SKM-1 (cell line): ENCODE results near the gene EGR4.

Experiments
- DNase-seq: peaks from one replicate; lab custom pipeline; 2025; ENCODE audit not compliant: unreplicated experiment; lab: John Stamatoyannopoulos, UW

The EGR4 gene

GRCh38 chr2:73293534-73294171 is at the start of gene EGR4:
Gene EGR4, minus strand, starts transcription at chr2:73293548. Its CDS starts 231 bp downstream, at chr2:73293317.
- no peak for DNase-seq

- no peak for DNase-seq
Observed at GRCh38 chr2:73341039-73341438, 47.7 kb upstream of the EGR4 start.

- DNase-seq = no peak
Observed at GRCh38 chr2:73339201-73339600, 45.9 kb upstream of the EGR4 start.

DNA sequence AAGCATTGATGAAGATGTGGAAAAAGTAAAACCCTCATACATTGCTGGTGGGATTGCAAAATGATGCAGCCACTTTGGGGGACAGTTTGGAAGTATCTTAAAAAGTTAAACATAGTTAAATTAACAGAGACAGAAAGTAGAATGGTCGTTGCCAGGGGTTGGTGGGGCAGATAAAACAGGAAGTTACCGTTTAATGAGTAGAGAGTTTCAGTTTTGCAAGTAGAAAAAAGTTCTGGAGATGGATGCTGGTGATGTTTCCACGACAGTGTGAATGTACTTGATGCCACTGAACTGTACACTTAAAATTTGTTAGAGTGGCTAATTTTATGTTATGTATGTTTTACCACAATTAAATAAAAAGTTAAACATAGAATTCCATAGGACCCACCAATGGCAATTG is 44.5 kb upstream of the EGR4 start:
- DNase-seq = no peak

GRCh38 chr2:73334620-73335019 is 41.3 kb upstream of the EGR4 start:
- DNase-seq = no peak

GRCh38 chr2:73334045-73334444 is 40.7 kb upstream of the EGR4 start:
- DNase-seq = no peak

GRCh38 chr2:73333564-73333963 is 40.2 kb upstream of the EGR4 start:
- DNase-seq = no peak

GRCh38 chr2:73324126-73324725 is 30.9 kb upstream of the EGR4 start:
- no peak for DNase-seq

GRCh38 chr2:73323551-73323950 is 30.2 kb upstream of the EGR4 start:
- no peak for DNase-seq

GRCh38 chr2:73314441-73314840 is 21.1 kb upstream of the EGR4 start:
- DNase-seq = no peak

DNA sequence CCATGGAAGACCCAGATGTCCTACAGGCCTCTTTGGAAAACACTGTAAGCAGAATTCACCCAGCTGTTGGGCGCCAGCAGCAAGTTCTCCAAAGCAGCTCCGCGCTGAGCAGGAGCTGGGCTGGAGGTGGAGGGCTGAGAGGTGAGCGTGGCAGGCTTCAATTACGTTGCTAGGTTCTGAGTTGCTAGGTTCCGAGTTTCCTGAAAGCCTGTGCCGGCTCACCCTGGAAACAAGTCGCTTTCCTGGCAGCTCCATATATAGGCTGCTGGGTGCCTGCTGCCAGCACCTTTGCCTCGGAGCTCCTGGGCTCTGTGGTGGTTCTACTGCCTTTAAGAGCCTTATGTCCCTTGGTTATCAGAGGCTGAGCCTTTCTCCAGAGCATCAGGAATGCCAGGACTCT is 14.4 kb upstream of the EGR4 start:
- no peak for DNase-seq

GRCh38 chr2:73301636-73302035 is 8.3 kb upstream of the EGR4 start:
- no peak for DNase-seq

DNA sequence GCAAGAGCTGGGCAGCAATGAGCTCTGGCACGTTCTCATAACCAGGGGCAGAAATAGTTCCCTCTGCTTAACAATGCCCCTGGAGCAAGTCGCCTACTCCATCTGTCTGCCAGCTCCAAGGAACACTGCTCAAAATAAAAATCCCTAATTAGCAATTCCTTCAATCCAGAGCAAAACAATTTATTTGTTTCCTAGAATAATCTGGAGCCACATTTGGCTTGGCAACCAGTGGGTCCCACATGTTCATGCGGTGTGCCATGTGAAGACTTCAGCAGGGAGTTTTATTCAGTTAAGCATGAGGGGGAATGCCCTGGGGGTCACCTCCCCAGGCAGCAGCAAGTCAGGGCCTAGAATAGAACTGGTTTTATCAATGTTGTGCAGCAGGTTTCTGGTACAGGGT is 7.6 kb upstream of the EGR4 start:
- DNase-seq = no peak

DNA sequence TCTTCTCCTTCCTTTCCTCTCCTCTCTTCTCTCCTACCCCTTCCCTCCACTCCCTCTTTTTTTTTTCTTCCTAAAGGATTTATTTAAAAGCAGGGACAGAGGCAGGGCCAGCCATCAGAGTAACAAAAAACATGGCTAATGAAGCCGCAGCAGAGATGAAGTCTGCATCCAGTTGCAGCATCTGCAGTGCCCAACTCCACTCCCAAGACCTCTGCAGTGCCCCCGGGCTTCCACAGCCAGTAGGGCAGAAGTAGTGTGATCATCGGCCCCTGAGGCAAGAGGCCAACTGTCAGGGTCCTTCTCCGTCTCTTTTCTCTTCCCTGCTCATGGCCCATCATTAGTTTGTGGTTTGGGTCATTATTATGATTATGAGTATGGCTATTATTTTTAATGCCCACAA is 4.2 kb upstream of the EGR4 start:
- DNase-seq = no peak

DNA sequence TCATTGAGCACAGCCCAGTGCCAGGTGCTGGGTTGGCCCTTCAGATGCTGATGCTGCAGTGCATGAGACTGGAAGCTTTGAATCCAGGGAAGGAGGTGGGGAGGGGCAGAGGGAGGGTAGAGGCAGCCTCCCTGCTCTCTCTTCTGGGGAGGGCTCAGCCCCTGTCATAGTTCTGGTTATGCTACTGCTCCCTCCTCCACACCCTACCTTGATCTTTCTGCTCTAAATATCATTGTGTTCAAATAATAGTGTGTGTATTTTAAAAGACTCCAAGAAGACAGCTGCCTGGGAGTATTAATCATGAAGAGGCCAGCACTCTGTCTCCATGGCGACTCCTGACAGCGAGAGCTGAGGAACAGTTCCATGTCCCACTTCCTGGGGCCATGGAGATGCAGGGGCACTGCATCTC is 3.8 kb upstream of the EGR4 start:
- no peak for DNase-seq

DNA sequence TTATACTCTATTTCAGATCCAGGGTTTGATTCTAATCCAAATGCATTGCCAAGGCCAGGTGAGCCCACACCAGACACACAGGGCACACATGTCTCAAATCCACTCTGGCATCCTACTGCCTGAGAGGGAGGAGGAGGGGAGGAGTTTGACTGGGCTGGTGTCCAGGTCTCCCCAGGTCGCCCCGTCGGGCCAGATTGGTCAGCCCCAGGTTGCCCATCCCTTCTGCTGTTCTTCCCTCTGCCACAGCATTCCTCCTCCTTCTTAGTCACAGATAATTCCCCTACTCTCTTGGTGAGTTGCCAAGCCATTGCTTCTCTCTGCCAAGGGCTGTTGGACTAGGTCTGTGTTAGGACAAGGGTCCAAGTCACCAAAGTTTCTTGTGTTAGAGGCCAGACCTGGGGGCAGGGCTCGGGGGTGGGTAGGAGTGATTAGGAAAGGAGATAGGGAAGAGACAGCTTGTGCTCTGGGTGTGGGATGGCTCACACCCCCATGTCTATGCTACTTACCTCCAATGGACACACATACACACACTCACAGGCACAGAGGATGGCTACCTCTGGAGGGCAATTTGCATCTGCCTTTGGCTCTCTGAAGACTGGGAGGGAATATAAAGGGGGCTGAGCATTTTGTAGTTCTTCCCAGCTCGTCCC is 2.5 kb upstream of the EGR4 start:
- no peak for DNase-seq

- no peak for DNase-seq
Observed at GRCh38 chr2:73294239-73294638, 891 bp upstream of the EGR4 start.

- DNase-seq = no peak
Observed at GRCh38 chr2:73292906-73293533, 328 bp downstream of the EGR4 start.

DNA sequence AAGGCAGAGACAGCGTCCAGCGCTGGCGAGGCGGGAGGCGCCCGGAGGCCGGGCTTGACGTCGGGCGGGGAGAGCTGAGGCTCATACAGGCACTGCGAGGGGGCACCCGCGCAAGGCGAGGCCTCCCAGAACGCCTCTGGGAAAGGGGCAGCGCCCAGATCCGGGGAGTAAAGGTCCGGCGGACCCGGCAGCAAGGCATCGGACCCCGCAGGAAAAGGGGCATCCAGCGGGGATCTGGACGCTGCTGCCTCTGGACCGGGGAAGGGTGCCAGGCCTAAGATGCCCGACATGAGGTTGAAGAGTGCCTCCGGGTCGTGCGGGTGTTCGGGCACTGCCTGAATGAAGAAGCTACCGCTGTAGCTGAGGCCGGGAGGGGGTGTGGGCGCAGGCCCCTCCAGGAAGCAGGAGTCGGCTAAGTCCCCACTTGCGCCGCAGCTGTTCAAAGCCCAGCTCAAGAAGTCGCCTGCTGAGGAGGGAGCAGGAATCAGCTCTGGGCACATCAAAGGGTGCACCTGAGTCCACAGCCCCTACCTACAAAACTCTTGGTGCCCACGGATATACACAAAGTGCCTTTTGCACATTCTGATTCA is 937 bp downstream of the EGR4 start:
- no peak for DNase-seq

DNA sequence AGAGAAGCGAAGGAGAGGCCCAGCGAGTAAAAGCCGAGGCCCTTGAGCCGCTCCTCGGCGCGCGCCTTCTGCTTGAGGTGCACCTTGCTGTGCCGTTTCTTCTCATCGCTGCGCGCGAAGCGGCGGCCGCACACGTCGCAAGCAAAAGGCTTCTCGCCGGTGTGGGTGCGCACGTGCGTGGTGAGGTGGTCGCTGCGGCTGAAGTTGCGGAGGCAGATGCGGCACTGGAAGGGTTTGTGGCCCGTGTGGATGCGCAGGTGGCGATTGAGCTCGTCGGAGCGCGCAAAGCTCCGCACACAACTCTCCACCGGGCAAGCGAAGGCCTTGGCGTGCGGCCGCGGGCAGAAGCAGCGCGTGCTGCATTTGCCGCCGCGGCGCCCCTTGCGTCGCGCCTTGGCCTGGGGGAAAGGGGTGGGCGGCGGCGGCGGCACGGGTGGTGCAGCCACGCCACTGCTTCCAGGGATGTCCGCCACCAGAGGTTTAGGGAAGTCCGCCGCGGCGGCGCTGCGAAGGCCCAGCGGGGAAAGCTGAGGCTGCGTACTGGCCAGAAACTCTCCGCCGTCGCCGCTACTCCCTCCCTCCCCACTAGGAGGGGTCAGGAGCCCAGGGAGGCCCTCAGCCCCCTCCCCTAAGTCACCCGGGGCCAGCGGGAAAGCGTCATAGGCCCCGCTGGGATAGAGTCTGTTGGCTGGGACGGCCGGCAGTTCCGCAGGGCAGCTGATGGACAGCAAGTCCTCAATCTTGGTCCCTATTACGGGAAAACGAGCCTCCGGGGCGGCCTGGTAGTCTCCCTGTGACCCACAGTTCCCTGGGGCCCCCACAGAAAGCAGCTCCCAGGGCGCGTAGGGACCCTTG is 1.7 kb downstream of the EGR4 start:
- DNase-seq = no peak

DNA sequence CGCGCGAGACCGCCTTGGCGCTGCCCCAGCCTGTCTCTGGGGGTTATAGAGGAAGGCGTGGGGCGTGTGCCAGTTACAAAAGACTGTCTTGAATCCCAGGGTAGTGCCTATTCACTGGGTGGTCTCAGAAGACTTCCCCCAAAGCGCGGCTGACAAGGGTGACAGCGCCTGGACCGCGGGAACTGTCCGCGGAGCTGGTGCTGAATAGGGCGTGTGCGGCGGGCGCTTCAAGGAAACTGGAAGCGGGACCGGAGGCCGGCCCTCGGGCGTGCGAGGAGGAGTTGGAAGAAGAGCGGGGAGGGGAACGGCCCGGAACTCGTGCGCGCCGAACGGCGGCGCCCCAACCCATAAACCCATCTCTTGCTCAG is 2.3 kb downstream of the EGR4 start:
- DNase-seq = no peak
